Endothelial cell of hepatic sinusoid (primary cell): ENCODE measurements around the gene MTMR3.
"Not testable (repeated sequence)": the region's sequence is repeated elsewhere in the genome, so short reads cannot be mapped to it uniquely, and the experiment has no call there.

ENCODE experiments used
- in situ Hi-C: cut with HindIII; loops from 2 replicates; pipeline ENCODE4 v1.10.0; 2017; ENCODE audit warnings: low sequenced_read_pairs

Gene MTMR3

GRCh38 chr22:29951791-29952413 lies 68.9 kb downstream of the MTMR3 start:
- in situ Hi-C loops = no loop called here

GRCh38 chr22:29954203-29954855 lies 71.4 kb downstream of the MTMR3 start:
- in situ Hi-C loops = no loop called here

GRCh38 chr22:29956680-29957079 lies 73.7 kb downstream of the MTMR3 start:
- in situ Hi-C loops = no loop called here

- in situ Hi-C loops = no loop called here
Measured at GRCh38 chr22:29958170-29958569, 75.2 kb downstream of the MTMR3 start.

GRCh38 chr22:29964776-29965175 lies 81.8 kb downstream of the MTMR3 start:
- in situ Hi-C loops = no loop called here

GRCh38 chr22:29967461-29967860 lies 84.5 kb downstream of the MTMR3 start:
- in situ Hi-C loops = no loop called here

GRCh38 chr22:29971607-29972006 lies 88.6 kb downstream of the MTMR3 start:
- in situ Hi-C loops = no loop called here

GRCh38 chr22:29972121-29972520 lies 89.1 kb downstream of the MTMR3 start:
- in situ Hi-C loops = no loop called here

- in situ Hi-C loops = no loop called here
Measured at GRCh38 chr22:29973269-29973668, 90.3 kb downstream of the MTMR3 start.

GRCh38 chr22:29973680-29974079 lies 90.7 kb downstream of the MTMR3 start:
- in situ Hi-C loops = not testable (repeated sequence)

GRCh38 chr22:29975494-29975893 lies 92.5 kb downstream of the MTMR3 start:
- in situ Hi-C loops = no loop called here

GRCh38 chr22:29977107-29977506 lies 94.1 kb downstream of the MTMR3 start:
- in situ Hi-C loops = no loop called here

GRCh38 chr22:29979777-29980321 lies 96.9 kb downstream of the MTMR3 start:
- in situ Hi-C loops = no loop called here

GRCh38 chr22:29983296-29983917 lies 100.4 kb downstream of the MTMR3 start:
- in situ Hi-C loops = no loop called here

- in situ Hi-C loops = no loop called here
Measured at GRCh38 chr22:29985912-29986311, 102.9 kb downstream of the MTMR3 start.

- in situ Hi-C loops = no loop called here
Measured at GRCh38 chr22:29987137-29987536, 104.2 kb downstream of the MTMR3 start.

- in situ Hi-C loops = no loop called here
Measured at GRCh38 chr22:29988719-29989118, 105.7 kb downstream of the MTMR3 start.

- in situ Hi-C loops = no loop called here
Measured at GRCh38 chr22:29989446-29989845, 106.5 kb downstream of the MTMR3 start.

- in situ Hi-C loops = no loop called here
Measured at GRCh38 chr22:29992341-29993275, 109.6 kb downstream of the MTMR3 start.

- in situ Hi-C loops = no loop called here
Measured at GRCh38 chr22:29994027-29994715, 111.2 kb downstream of the MTMR3 start.
